Measurements from ENCODE around the gene ASXL2. TPM values are rescaled to one million over a fixed set of nuclear protein-coding genes. Genes with fewer than 3 reads are reported as not detected.
"Not testable (repeated sequence)": the region's sequence is repeated elsewhere in the genome, so short reads cannot be mapped to it uniquely, and the experiment has no call there.

Gene ASXL2
- total RNA-seq, 1 experiment from 2014 or later = 32.7 TPM

- Mint-ChIP-seq H3K9me3 (peaks cover 11 to 16% of the 10 kb centered on the region in 2 experiments), H3K4me1 (no peaks in the 10 kb centered on the region; a peak in 1 of 4 replicates), H3K27ac (peak overlapping the region in 2 of 3 experiments; percentile 2 to 14; a peak in 2 of 7 replicates), H3K36me3 (ENCODE audit: insufficient read depth in 1 of 3, low read depth in 3 of 3) (peaks cover 3 to 12% (median 6%) of the 10 kb centered on the region in 3 experiments; a peak in 5 of 7 replicates), H3K27me3 (ENCODE audit: low read depth) (0 out of 2 replicates have a peak, but pooled peaks cover 1% of the 10 kb centered on the region), H3K4me3 (no peak overlapping the region)
- no peaks in the 10 kb centered on the region for H3K27me3 ChIP-seq (ENCODE audit: insufficient read depth, low read length)
- H4K8ac ChIP-seq (replicated peaks; ENCODE audit: insufficient read length, low read depth, low read length) = no peak overlapping the region
- H4K5ac ChIP-seq (ENCODE audit: insufficient read length, low read depth, low read length) = no peak overlapping the region
- H3K9ac ChIP-seq (ENCODE audit: extremely low read depth, insufficient read length, low read length) = no peak overlapping the region
- H2AK5ac ChIP-seq (ENCODE audit: insufficient read length, low read length) = no peak overlapping the region
- no peak overlapping the region for H3K14ac ChIP-seq (ENCODE audit: insufficient read depth, low read length)
- H2BK20ac ChIP-seq (ENCODE audit: low read depth, low read length, poor library complexity, severe bottlenecking) = no peak overlapping the region
- no peak overlapping the region for H2BK12ac ChIP-seq (ENCODE audit: insufficient read length, low read depth, low read length)
- no peak overlapping the region for H3K4ac ChIP-seq (ENCODE audit: low read depth, low read length)
- TF ChIP-seq, protein P1, sequence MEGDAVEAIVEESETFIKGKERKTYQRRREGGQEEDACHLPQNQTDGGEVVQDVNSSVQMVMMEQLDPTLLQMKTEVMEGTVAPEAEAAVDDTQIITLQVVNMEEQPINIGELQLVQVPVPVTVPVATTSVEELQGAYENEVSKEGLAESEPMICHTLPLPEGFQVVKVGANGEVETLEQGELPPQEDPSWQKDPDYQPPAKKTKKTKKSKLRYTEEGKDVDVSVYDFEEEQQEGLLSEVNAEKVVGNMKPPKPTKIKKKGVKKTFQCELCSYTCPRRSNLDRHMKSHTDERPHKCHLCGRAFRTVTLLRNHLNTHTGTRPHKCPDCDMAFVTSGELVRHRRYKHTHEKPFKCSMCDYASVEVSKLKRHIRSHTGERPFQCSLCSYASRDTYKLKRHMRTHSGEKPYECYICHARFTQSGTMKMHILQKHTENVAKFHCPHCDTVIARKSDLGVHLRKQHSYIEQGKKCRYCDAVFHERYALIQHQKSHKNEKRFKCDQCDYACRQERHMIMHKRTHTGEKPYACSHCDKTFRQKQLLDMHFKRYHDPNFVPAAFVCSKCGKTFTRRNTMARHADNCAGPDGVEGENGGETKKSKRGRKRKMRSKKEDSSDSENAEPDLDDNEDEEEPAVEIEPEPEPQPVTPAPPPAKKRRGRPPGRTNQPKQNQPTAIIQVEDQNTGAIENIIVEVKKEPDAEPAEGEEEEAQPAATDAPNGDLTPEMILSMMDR (conservative IDR thresholded peaks at IDR 0.05) = no peak
- H3K9me3 ChIP-seq (ENCODE audit: control insufficient read depth, low read depth, low read length) = no peaks in the 10 kb centered on the region
- no peaks in the 10 kb centered on the region for H3K79me2 ChIP-seq (ENCODE audit: insufficient read depth, low read length)
- H3K18ac ChIP-seq (ENCODE audit: insufficient read length, low read depth, low read length) = no peak overlapping the region
- DNase-seq = no peak
- no peak overlapping the region for H2BK5ac ChIP-seq (ENCODE audit: insufficient read length, low read length)
- no peaks in the 10 kb centered on the region for H4K20me1 ChIP-seq (ENCODE audit: control insufficient read depth, insufficient read depth, insufficient read length)
- H3K4me1 ChIP-seq (ENCODE audit: insufficient read depth, low read length) = no peaks in the 10 kb centered on the region
- no peaks in the 10 kb centered on the region for H3K23me2 ChIP-seq (ENCODE audit: insufficient read length, low read depth, low read length, poor library complexity, severe bottlenecking)
- no peak overlapping the region for H2BK15ac ChIP-seq (ENCODE audit: low read depth, low read length)
- no peak overlapping the region for H2BK120ac ChIP-seq (ENCODE audit: low read depth, low read length, poor library complexity, severe bottlenecking)
- no peak overlapping the region for H3K56ac ChIP-seq (ENCODE audit: insufficient read length, low read depth, low read length)
- no peak overlapping the region for H3K27ac ChIP-seq (ENCODE audit: insufficient read length, low read depth, low read length)
- WGBS (ENCODE audit: extremely low coverage, insufficient read length, low lambda C conversion rate) = no CpG with 5 or more reads among the region's 5 CpGs
- no peaks in the 10 kb centered on the region for H3K79me1 ChIP-seq (ENCODE audit: insufficient read depth, low read depth, low read length, poor library complexity, severe bottlenecking)
- H3K23ac ChIP-seq (ENCODE audit: insufficient read length, low read depth, low read length) = no peak overlapping the region
- H2AFZ ChIP-seq (ENCODE audit: low read length) = no peak overlapping the region
- no peak overlapping the region for H3T11ph ChIP-seq (ENCODE audit: low read length)
- no peak overlapping the region for H4K91ac ChIP-seq (ENCODE audit: insufficient read length, low read depth, low read length)
- no peak overlapping the region for H3K4me2 ChIP-seq (ENCODE audit: insufficient read depth, insufficient read length, low read length)
Measured at GRCh38 chr2:25707927-25708590, 170.2 kb downstream of the ASXL2 start.

GRCh38 chr2:25705575-25705974, 172.7 kb downstream of the ASXL2 start:
- H3K27me3 ChIP-seq (ENCODE audit: insufficient read depth, low read length); H3K79me1 ChIP-seq (ENCODE audit: insufficient read depth, low read depth, low read length, poor library complexity, severe bottlenecking); H3T11ph ChIP-seq (ENCODE audit: low read length); H2AK5ac ChIP-seq (ENCODE audit: insufficient read length, low read length); H3K23ac ChIP-seq (ENCODE audit: insufficient read length, low read depth, low read length); H3K56ac ChIP-seq (ENCODE audit: insufficient read length, low read depth, low read length); H3K4ac ChIP-seq (ENCODE audit: low read depth, low read length); H4K91ac ChIP-seq (ENCODE audit: insufficient read length, low read depth, low read length); H4K20me1 ChIP-seq (ENCODE audit: control insufficient read depth, insufficient read depth, insufficient read length); H3K27ac Mint-ChIP-seq; H3K4me1 Mint-ChIP-seq; H2BK5ac ChIP-seq (ENCODE audit: insufficient read length, low read length); H3K4me2 ChIP-seq (ENCODE audit: insufficient read depth, insufficient read length, low read length); H3K23me2 ChIP-seq (ENCODE audit: insufficient read length, low read depth, low read length, poor library complexity, severe bottlenecking); H2BK12ac ChIP-seq (ENCODE audit: insufficient read length, low read depth, low read length); H3K4me1 ChIP-seq (ENCODE audit: insufficient read depth, low read length); H4K5ac ChIP-seq (ENCODE audit: insufficient read length, low read depth, low read length); H3K79me2 ChIP-seq (ENCODE audit: insufficient read depth, low read length); H3K9me3 ChIP-seq (ENCODE audit: control insufficient read depth, low read depth, low read length); H3K27me3 Mint-ChIP-seq (ENCODE audit: low read depth); H3K4me3 Mint-ChIP-seq; H2AFZ ChIP-seq (ENCODE audit: low read length); H3K9ac ChIP-seq (ENCODE audit: extremely low read depth, insufficient read length, low read length); H3K18ac ChIP-seq (ENCODE audit: insufficient read length, low read depth, low read length); H2BK15ac ChIP-seq (ENCODE audit: low read depth, low read length); H3K14ac ChIP-seq (ENCODE audit: insufficient read depth, low read length); H3K27ac ChIP-seq (ENCODE audit: insufficient read length, low read depth, low read length); H4K8ac ChIP-seq (replicated peaks; ENCODE audit: insufficient read length, low read depth, low read length); H2BK120ac ChIP-seq (ENCODE audit: low read depth, low read length, poor library complexity, severe bottlenecking); DNase-seq; H2BK20ac ChIP-seq (ENCODE audit: low read depth, low read length, poor library complexity, severe bottlenecking): not testable (repeated sequence)
- no CpG with 5 or more reads among the region's 33 CpGs for WGBS (ENCODE audit: extremely low coverage, insufficient read length, low lambda C conversion rate)
- Mint-ChIP-seq H3K36me3 (ENCODE audit: insufficient read depth in 1 of 3, low read depth in 3 of 3) (peaks cover 3 to 12% (median 6%) of the 10 kb centered on the region in 3 experiments; a peak in 5 of 7 replicates), H3K9me3 (peaks cover 11 to 16% of the 10 kb centered on the region in 2 experiments)
